ENCODE data around the gene NFKBIB.

NFKBIB gene

DNA sequence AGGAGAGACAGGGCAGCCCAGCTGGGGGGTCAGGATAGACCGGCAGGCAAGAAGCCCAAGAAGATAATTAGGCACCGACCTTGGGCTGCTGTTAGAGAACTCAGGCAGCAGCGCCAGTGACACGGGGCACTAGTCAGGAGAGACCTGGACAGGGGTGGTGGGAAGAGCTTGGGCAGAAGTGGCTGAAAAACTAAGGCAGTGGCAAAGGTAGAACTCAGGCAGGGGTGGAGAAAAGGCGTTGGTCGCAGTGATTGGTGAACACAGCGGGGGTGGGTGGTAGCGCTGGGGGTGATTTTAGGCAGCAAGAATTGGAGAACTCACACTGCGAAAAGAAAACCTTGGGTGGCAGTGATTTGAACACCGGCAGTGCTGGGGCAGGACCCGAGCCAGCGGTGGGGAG lies 7.9 kb downstream of the NFKBIB start:
- no peak for DNase-seq

DNA sequence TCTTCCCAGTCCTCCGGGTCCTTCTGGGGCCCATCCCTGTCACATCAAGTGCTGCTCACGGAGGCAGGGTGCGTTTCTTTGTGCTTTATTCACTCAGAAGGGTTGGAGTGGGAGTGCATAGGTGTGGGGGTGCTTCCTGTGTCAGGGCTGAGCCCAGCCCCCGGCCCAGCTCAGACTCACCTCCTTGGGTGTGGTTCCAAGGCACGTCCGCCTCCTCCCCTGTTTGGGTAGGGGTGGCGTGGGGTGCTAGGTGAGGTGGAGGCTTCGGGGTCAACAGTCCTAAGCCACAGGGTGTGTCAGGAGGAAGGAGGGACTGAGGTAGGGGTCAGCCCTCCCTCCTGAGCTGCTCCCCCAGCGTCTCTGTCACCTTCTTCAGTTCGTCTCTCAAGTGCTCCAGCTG lies 9.1 kb downstream of the NFKBIB start:
- no peak for DNase-seq

GRCh38 chr19:38910488-38910887 lies 10.7 kb downstream of the NFKBIB start:
- DNase-seq, result no peak

GRCh38 chr19:38911388-38912001 lies 11.7 kb downstream of the NFKBIB start:
- no peak for DNase-seq

DNA sequence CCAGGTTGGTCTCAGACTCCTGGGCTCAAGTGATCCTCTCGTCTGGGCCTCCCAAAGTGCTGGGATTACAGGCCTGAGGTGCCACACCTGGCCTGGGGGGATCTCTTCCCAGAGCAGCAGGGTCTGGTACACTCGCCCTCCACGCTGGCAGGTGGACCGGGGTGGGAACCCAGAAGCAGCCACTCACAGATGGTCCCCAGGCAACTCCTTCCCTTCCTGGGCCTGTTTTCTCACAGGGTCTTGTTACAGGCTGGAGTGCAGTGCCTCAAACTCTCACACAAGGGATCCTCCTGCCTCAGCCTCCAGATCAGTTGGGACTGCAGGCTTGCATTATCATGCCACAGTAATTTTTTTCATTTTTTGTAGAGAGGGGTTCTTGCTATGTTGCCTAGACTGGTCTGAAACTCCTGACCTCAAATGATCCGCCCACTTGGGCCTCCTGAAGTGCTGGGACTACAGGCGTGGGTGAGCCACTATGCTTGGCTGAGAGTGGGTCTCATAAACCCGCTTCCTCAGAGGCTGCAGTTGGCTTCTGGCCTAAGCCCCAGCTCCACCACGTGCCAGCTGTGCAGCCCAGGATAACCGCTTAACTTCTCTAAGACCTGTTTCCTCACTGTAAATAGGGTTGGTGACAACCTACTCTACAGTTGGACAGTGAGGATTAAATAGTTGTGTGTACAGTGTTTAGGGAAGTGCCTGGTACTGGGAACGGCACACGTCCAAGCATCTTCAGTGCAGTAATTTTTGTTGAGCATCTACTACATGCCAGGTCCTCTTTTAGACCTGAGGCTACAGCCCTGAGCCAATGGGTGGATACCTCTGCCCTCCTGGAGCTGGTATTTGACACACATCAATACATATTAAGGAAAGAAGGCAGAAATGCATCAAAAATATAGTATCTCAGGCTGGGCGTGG lies 13.1 kb downstream of the NFKBIB start:
- DNase-seq, result peak; percentile 7

GRCh38 chr19:38913958-38914357 lies 14.2 kb downstream of the NFKBIB start:
- DNase-seq, result no peak

DNA sequence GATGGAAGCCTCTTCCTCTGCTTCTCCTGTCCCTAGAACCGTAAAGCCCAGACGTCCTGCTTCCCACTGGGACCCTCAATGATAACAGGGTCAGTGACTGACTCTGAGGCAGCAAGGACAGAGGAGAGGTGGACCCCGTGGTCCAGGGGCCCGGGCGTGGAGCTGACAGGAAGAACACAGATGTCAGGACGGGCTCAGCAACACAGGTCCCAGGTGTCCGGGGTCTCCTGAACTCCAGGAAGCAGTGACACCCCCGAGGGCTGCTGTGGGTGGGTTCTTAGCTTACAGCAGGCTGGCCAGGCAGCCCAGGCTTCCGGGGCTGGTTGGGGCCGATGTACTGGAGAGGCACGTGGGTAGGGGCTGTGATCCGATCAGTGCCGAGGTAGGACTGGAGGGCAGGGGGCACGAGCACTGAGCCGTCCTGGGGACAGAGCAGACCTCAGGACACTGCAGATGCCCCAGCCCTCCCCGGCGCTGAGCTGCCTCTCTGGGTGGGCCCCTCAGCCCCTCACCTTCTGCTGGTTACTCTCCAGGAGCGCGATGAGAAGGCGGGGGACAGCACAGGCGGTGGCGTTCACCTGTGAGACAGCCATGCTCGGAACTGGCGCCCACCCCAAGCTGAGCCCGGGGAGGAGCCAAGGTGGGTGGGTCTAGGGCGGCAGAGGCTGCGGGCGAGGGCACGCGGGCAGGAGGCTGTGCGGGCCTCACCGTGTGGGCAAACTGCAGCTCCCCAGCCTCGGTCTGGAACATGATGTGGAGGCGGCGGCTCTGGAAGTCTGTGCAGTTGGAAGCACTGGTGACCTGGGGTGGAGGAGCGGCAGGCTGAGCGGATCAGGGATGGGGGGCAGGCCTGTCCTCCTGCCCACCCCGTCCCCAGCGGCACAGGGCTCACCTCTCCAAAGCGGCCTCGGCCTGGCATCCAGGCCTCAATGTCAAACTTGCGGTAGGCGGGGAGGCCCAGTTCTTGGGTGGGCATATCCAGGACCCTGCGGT lies 15.9 kb downstream of the NFKBIB start:
- no peak for DNase-seq

- DNase-seq, result no peak
These were observed 17.7 kb downstream of the NFKBIB start for GRCh38 chr19:38917516-38917915.

DNA sequence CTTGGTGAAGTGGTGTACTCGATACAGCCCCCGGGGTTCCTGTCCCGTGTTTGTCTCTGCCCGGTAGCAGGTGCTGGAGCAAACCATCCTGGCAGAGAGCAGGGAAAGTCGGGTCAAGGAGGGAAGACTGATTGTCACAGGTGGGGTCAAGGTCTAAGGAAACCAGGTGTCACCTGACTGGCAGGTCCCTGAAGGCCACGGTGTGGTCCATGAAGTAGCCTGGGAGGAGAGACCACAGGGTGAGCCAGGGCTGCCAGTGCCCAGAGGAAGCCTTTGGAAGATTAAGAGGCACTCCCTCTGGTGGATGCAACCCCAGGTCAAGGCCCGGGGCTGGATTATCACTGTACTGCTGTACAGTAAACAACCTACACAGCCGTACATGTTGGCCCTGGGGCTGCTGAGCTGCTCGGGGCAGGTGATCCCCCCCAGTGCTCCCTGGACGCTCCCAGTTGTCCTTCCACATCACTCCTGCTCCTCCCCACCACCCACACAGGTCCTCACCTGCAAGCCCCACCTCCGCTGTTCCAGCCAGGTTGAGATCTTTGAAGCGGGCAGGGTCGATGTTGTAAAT lies 18.2 kb downstream of the NFKBIB start:
- no peak for DNase-seq

GRCh38 chr19:38918526-38918925 lies 18.8 kb downstream of the NFKBIB start:
- no peak for DNase-seq

GRCh38 chr19:38919837-38920601 lies 20.2 kb downstream of the NFKBIB start:
- DNase-seq, result no peak

GRCh38 chr19:38920602-38921419 lies 21.0 kb downstream of the NFKBIB start:
- DNase-seq, result no peak

GRCh38 chr19:38921420-38922274 lies 21.9 kb downstream of the NFKBIB start:
- DNase-seq, result no peak

- DNase-seq, result no peak
These were observed 22.7 kb downstream of the NFKBIB start for GRCh38 chr19:38922482-38922881.

- DNase-seq, result no peak
These were observed 24.6 kb downstream of the NFKBIB start for GRCh38 chr19:38924388-38924787.

DNA sequence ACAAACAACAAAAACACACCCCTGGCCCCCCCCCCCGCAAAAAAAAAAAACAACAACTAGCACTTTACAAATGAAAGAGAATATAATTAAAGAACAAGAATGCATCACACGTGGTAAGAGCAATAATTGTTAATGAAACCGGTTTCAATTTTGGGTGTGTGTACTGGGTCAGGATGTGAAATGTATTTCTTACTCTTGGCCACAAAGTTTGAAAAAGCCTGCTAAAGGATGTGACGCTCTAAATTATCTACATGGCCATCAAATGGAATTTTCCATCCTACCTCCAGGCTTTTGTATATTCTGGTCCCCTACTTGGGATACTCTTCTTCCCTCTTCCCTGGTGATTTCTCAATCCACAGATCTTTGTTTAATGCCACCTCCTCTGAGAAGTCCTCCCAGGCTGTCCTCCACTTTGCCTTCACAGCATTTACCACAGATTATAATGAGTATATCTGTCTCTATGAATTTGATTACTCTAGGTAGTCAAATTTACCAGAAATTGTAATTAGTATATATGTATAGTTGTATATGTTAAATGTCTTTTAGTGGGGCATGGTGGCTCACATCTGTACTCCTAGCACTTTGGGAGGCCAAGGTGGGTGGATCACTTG lies 28.7 kb downstream of the NFKBIB start:
- no peak for DNase-seq

DNA sequence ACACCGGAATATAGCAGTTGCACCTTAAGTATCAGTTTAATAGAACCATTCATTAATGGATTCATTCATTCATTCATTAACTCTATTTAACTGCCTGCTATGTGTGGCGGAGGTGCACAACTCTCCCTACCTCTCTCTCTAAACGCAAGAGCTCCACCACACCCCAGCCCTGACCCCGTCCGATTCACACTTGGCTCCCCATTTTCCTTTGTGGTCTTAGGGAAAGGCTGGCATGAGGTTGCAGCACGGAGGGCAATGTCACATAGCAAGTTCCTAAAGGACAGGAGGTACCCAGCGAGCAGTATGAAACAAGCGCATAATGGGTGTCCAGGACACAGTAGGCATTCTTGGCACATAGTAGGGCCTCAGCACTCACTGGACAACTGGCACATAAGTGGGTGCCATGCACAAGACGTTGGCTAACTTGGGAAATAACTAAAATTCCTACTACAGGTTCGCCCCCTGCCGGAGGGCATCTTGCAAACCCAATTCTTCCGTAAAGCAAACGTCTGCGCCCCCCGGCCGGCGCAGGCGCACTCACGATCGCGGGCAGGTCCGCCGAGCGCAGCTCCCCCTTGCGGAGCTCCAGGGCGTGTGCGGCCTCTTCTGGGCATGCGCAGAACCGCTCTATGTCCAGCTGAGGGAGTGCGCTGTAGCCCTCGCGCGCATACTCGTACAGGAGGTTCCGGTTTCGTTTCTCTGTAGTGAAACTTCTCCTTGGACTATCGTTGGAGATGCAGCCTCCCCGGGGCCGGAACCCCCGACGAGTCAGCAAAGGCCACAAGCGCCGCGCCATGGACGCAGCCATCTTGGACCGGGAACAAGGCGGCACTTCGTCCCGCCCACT lies 30.4 kb downstream of the NFKBIB start, which contains the start of gene SARS2:
Gene SARS2, minus strand, starts transcription at position 835 of the 847 bp plus-strand sequence. Its CDS starts 27 bp downstream, at position 808.
- peak; percentile 92 for DNase-seq

- peak; percentile 96 for DNase-seq
These were observed 31.2 kb downstream of the NFKBIB start, which contains the start of gene MRPS12 for GRCh38 chr19:38930776-38931520. TSS of gene MRPS12 (plus strand) at chr19:38930944. CDS start at chr19:38931295, 351 bp downstream.

All from NCI-H2171 (cell line).